OCI-LY7 (cell line): ENCODE data around the gene COLEC12. TPM values are rescaled to one million over a fixed set of nuclear protein-coding genes. Genes with fewer than 3 reads are reported as not detected.

ENCODE experiments used
- BruUV-seq: library from RNA; stranded (reverse); fragments of 400-500 nt; replicated peaks from 2 replicates; lab custom pipeline; 2021; lab: Mats Ljungman, UMichigan
- CTCF ChIA-PET: fragments of 300-600 bp; sonication (Branson Sonifier 250); formaldehyde crosslinking; loops from one replicate; lab custom pipeline; 2022; ENCODE audit warnings: antibody characterized with exemption; ENCODE audit not compliant: unreplicated experiment; lab: Charles Lee
- POLR2A ChIA-PET: fragments of 300-600 bp; sonication (Branson Sonifier 250); formaldehyde crosslinking; loops from one replicate; lab custom pipeline; 2022; ENCODE audit warnings: antibody characterized with exemption; lab: Charles Lee
- DNase-seq: peaks from one replicate; pipeline ENCODE4 v3.0.0-alpha.2; 2015; ENCODE audit warnings: low spot score
- H2AFZ ChIP-seq: fragments of 200-600 bp; sonication (generic), shearing (Covaris generic); 2 replicates; pipeline ENCODE4 v1.6.1; 2014; ENCODE audit warnings: mild to moderate bottlenecking, antibody characterized with exemption, low read length, moderate library complexity
- H3K27ac ChIP-seq: fragments of 200-600 bp; sonication (generic); 2 replicates; pipeline ENCODE4 v1.5.1; 2014; ENCODE audit warnings: mixed run types, low read depth, mild to moderate bottlenecking, moderate library complexity, low read length, inconsistent platforms; ENCODE audit not compliant: poor library complexity, severe bottlenecking
- H3K36me3 ChIP-seq: fragments of 200-600 bp; sonication (generic); 2 replicates; pipeline ENCODE4 v1.6.1; 2014; ENCODE audit warnings: mild to moderate bottlenecking, antibody characterized with exemption, low read length, moderate library complexity, mixed read lengths; ENCODE audit not compliant: insufficient read depth
- H3K4me1 ChIP-seq: fragments of 200-600 bp; sonication (generic); 2 replicates; pipeline ENCODE4 v1.5.1; 2014; ENCODE audit warnings: mild to moderate bottlenecking, low read length; ENCODE audit not compliant: insufficient read depth, poor library complexity, severe bottlenecking
- H3K4me2 ChIP-seq: fragments of 200-600 bp; sonication (generic); 2 replicates; pipeline ENCODE4 v1.6.1; 2014; ENCODE audit warnings: mild to moderate bottlenecking, low read length
- H3K4me3 ChIP-seq: fragments of 200-600 bp; sonication (generic); 2 replicates; pipeline ENCODE4 v1.5.1; 2014; ENCODE audit warnings: mild to moderate bottlenecking, low read depth, low read length; ENCODE audit not compliant: poor library complexity, severe bottlenecking
- H3K79me2 ChIP-seq: fragments of 200-600 bp; sonication (generic); 2 replicates; pipeline ENCODE4 v1.6.1; 2016; ENCODE audit warnings: low read depth, mild to moderate bottlenecking, low read length, moderate library complexity, mixed read lengths; ENCODE audit not compliant: insufficient read depth
- H3K9me2 ChIP-seq: fragments of 200-600 bp; sonication (generic); 2 replicates; pipeline ENCODE4 v1.6.1; 2016; ENCODE audit warnings: mild to moderate bottlenecking, low read length, mixed read lengths; ENCODE audit not compliant: insufficient read depth
- H3K9me3 ChIP-seq: fragments of 200-600 bp; sonication (generic); 2 replicates; pipeline ENCODE4 v1.6.1; 2014; ENCODE audit warnings: mild to moderate bottlenecking, mixed run types, low read length, mixed read lengths
- H4K20me1 ChIP-seq: fragments of 200-600 bp; sonication (generic); 2 replicates; pipeline ENCODE4 v1.6.1; 2014; ENCODE audit warnings: mild to moderate bottlenecking, antibody characterized with exemption, low read length, moderate library complexity, mixed read lengths; ENCODE audit not compliant: insufficient read depth
- CTCF ChIP-seq: fragments of 200-600 bp; sonication (generic); conservative IDR thresholded peaks from 2 replicates; pipeline ENCODE4 v1.5.1; 2014; ENCODE audit warnings: mild to moderate bottlenecking, antibody characterized with exemption, low read length, moderate library complexity, mixed read lengths
- EZH2phosphoT487 ChIP-seq: fragments of 200-600 bp; sonication (generic); IDR thresholded peaks from 2 replicates; pipeline ENCODE4 v1.6.1; 2018; ENCODE audit warnings: low read depth, borderline replicate concordance, mild to moderate bottlenecking, mixed run types, antibody characterized with exemption, low read length, moderate library complexity, mixed read lengths
- intact Hi-C: fragments of 100-400 bp; cut with micrococcal nuclease; formaldehyde crosslinking; loops from one replicate; pipeline ENCODE4 v1.10.0; 2022; ENCODE audit not compliant: unreplicated experiment
- total RNA-seq, 2 experiments: library from RNA; depleted of rRNA in 1 of 2; stranded (reverse); fragments of >200 nt in 1 of 2; shearing (Covaris generic) in 1 of 2; gene quantifications; 2 replicates each; pipeline ENCODE4 v1.2.3, GENCODE V29; 2014 to 2022

COLEC12 gene
- total RNA-seq, 2 experiments from 2014 or later, result not detected

DNA sequence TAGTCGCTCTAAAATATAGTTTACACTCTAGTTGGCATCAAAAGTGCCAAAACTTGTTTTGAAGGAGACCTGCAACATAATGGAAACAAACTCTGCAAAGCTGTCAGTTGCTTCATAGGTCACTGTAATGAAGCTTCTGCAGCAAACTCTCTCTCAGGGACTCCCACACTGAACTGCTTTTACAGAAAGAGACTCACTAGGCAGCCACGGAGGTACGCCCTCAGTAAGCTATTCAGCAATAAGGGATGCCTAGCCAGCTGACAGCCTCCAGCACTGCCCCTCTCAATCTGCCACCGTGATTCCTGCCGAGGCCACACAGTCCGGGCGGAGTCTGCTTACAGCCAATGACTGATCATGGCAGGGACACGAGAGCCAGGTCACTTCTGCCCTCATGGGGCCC is 51.1 kb downstream of the COLEC12 start:
- no peaks in the 10 kb centered on the region for H3K36me3 ChIP-seq
- no peak for DNase-seq
- POLR2A ChIA-PET, result no interaction called here
- H2AFZ ChIP-seq, result no peak overlapping the region
- intact Hi-C loops, result no loop called here
- H3K4me3 ChIP-seq, result no peak overlapping the region
- H3K27ac ChIP-seq, result no peak overlapping the region
- H3K79me2 ChIP-seq, result no peaks in the 10 kb centered on the region
- no TSS peak for BruUV-seq
- CTCF ChIA-PET, result no interaction called here
- H3K9me3 ChIP-seq, result no peaks in the 10 kb centered on the region
- H3K4me1 ChIP-seq, result no peaks in the 10 kb centered on the region
- H4K20me1 ChIP-seq, result no peaks in the 10 kb centered on the region
- H3K4me2 ChIP-seq, result no peak overlapping the region
- TF ChIP-seq EZH2phosphoT487 (no peak), CTCF (no peak)
- H3K9me2 ChIP-seq, result no peaks in the 10 kb centered on the region

GRCh38 chr18:448116-448790 is 52.2 kb downstream of the COLEC12 start:
- H4K20me1 ChIP-seq, result no peaks in the 10 kb centered on the region
- TF ChIP-seq EZH2phosphoT487, result no peak
- TF ChIP-seq CTCF, result no peak
- no peak overlapping the region for H3K4me3 ChIP-seq
- no peaks in the 10 kb centered on the region for H3K36me3 ChIP-seq
- POLR2A ChIA-PET, result no interaction called here
- H3K9me3 ChIP-seq, result no peaks in the 10 kb centered on the region
- no peak overlapping the region for H3K4me2 ChIP-seq
- no peaks in the 10 kb centered on the region for H3K9me2 ChIP-seq
- no peak for DNase-seq
- BruUV-seq, result no TSS peak
- H3K79me2 ChIP-seq, result no peaks in the 10 kb centered on the region
- CTCF ChIA-PET, result no interaction called here
- no peaks in the 10 kb centered on the region for H3K4me1 ChIP-seq
- no peak overlapping the region for H2AFZ ChIP-seq
- H3K27ac ChIP-seq, result no peak overlapping the region
- intact Hi-C loops, result no loop called here

DNA sequence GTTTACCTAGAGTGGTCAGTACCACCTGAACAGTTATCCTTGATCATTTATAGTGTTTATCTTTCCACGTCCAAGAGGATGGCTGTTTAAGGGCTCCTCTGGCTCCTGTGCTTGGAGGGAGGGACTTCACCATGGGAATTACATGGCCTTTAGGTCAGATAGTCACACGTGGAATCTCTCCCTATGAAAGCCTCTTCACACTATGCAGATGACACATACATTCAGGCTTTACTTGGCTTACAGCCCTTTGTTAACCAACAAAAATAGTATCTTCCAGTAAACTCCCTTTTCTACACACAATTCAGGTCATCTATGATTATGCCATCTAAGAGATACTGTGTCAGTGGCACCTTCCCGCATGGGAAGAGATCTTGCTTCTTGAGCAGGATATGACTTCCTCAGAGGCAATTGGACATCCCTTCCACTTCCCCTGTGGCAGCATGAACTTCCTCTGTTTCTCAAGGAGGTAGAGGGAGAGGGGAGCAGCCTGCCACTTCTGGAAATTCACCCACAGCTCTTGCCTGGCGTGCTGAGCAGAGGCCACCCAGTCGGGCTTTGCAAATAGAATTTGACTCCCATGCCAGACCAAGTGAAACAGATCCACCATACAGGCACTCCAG is 53.5 kb downstream of the COLEC12 start:
- no peak for DNase-seq
- POLR2A ChIA-PET, result no interaction called here
- no peak overlapping the region for H3K4me2 ChIP-seq
- no peaks in the 10 kb centered on the region for H3K9me2 ChIP-seq
- H4K20me1 ChIP-seq, result no peaks in the 10 kb centered on the region
- no TSS peak for BruUV-seq
- H3K4me1 ChIP-seq, result no peaks in the 10 kb centered on the region
- no peaks in the 10 kb centered on the region for H3K79me2 ChIP-seq
- no peak overlapping the region for H3K4me3 ChIP-seq
- H2AFZ ChIP-seq, result no peak overlapping the region
- no peaks in the 10 kb centered on the region for H3K36me3 ChIP-seq
- intact Hi-C loops, result no loop called here
- no peak overlapping the region for H3K27ac ChIP-seq
- no peaks in the 10 kb centered on the region for H3K9me3 ChIP-seq
- TF ChIP-seq EZH2phosphoT487 (no peak), CTCF (no peak)
- CTCF ChIA-PET, result no interaction called here
